ENCODE data around the gene CAP2.

CAP2 gene

DNA sequence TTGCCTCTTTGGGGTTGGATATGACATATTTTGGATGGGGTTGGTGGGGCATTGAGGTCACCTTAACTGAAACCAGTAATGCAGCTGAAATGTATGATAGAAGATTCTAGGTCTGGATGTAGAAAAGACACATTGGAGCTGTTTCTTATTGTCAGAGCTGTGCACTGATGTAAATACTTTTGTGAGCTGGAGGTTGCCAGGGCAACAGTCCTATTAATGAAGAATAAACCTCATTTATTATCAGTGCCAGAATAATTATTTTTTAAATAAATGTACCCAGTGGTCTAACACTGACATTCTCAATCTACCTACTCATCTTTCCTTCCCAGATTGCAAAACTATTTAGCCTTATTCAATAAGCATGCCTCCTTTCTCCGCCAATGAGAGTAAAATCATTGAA lies 57.0 kb downstream of the CAP2 start:
- H3K4me3 ChIP-seq (ENCODE audit: low read depth, low read length) = no peak overlapping the region
- TF ChIP-seq, protein P1, sequence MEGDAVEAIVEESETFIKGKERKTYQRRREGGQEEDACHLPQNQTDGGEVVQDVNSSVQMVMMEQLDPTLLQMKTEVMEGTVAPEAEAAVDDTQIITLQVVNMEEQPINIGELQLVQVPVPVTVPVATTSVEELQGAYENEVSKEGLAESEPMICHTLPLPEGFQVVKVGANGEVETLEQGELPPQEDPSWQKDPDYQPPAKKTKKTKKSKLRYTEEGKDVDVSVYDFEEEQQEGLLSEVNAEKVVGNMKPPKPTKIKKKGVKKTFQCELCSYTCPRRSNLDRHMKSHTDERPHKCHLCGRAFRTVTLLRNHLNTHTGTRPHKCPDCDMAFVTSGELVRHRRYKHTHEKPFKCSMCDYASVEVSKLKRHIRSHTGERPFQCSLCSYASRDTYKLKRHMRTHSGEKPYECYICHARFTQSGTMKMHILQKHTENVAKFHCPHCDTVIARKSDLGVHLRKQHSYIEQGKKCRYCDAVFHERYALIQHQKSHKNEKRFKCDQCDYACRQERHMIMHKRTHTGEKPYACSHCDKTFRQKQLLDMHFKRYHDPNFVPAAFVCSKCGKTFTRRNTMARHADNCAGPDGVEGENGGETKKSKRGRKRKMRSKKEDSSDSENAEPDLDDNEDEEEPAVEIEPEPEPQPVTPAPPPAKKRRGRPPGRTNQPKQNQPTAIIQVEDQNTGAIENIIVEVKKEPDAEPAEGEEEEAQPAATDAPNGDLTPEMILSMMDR (IDR thresholded peaks at IDR 0.05; ENCODE audit: borderline replicate concordance, insufficient read depth, low read depth, low read length) = no peak

GRCh38 chr6:17450832-17451231 lies 57.4 kb downstream of the CAP2 start:
- TF ChIP-seq, protein P1 (IDR thresholded peaks at IDR 0.05; ENCODE audit: borderline replicate concordance, insufficient read depth, low read depth, low read length) = no peak

DNA sequence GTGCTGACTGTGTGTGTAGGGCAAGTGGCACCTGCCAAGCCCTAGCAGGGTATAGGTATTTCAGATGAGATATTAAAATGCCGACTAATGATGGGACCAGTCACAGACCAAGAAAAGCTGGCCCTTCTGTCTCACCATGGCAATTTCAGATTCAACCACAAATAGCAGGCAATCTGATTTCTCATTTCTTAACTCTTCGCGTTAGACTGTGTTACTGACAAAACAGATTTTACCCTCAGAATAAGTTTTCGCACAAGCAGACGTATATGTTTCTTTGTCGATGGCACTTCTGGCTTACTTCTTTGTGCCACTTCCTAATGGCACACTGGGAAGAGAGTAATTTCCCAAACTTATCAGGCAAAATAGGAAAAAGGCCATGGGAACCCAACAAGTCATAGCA lies 58.7 kb downstream of the CAP2 start:
- TF ChIP-seq, protein P1 (IDR thresholded peaks at IDR 0.05; ENCODE audit: borderline replicate concordance, insufficient read depth, low read depth, low read length) = no peak
- no peak overlapping the region for H3K4me3 ChIP-seq (ENCODE audit: low read depth, low read length)

More at GRCh38 chr6:17450832-17451231, 57.4 kb downstream of the CAP2 start:
- no peak overlapping the region for H3K4me3 ChIP-seq (ENCODE audit: low read depth, low read length)

- TF ChIP-seq, protein P1 (IDR thresholded peaks at IDR 0.05; ENCODE audit: borderline replicate concordance, insufficient read depth, low read depth, low read length) = no peak
- H3K4me3 ChIP-seq (ENCODE audit: low read depth, low read length) = no peak overlapping the region
Observed at GRCh38 chr6:17454316-17455005, 61.1 kb downstream of the CAP2 start.

GRCh38 chr6:17455919-17456318 lies 62.5 kb downstream of the CAP2 start:
- TF ChIP-seq, protein P1 (IDR thresholded peaks at IDR 0.05; ENCODE audit: borderline replicate concordance, insufficient read depth, low read depth, low read length) = no peak
- H3K4me3 ChIP-seq (ENCODE audit: low read depth, low read length) = no peak overlapping the region

GRCh38 chr6:17456711-17457110 lies 63.3 kb downstream of the CAP2 start:
- TF ChIP-seq, protein P1 (IDR thresholded peaks at IDR 0.05; ENCODE audit: borderline replicate concordance, insufficient read depth, low read depth, low read length) = no peak
- no peak overlapping the region for H3K4me3 ChIP-seq (ENCODE audit: low read depth, low read length)

GRCh38 chr6:17457405-17457804 lies 64.0 kb downstream of the CAP2 start:
- TF ChIP-seq, protein P1 (IDR thresholded peaks at IDR 0.05; ENCODE audit: borderline replicate concordance, insufficient read depth, low read depth, low read length) = no peak
- no peak overlapping the region for H3K4me3 ChIP-seq (ENCODE audit: low read depth, low read length)

Data from GM12875 (cell line).